Measurements from ENCODE around the gene TP63.

Gene TP63

DNA sequence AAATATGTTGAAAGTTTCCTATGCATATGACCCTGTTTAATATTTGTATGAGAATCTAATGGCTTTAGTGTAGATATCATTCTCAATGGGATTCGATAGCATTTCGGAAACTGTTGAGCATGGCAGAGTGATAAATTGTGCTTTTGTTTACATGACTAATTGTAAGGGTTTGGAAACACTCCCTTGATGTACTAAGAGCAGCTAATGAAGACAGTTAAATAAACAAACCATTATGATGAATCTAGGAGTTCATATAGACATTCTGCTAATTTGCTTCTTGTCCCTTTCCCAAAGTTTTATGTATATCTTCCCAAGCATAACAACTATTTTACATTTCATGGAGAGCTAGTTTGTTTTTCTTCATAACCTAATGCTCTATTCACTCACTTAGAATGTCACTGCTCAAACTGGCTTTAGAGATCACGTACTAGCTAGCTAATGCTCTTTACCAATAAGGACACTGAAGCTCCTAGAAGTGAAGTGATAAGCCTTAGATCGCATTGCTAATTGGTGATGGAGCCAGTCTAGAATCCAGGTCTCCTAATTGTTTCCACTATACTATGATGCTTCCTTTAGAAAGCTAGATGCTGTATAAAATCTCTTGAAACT, 140.8 kb downstream of the TP63 start:
- no peaks in the 10 kb centered on the region for H3K4me1 ChIP-seq (ENCODE audit: control insufficient read depth, insufficient read depth, low read depth, low read length)
- 15% methylated on average over 3 of the region's 4 CpGs for WGBS
- no peak overlapping the region for H2AFZ ChIP-seq (ENCODE audit: low read depth, low read length)
- no peak overlapping the region for H3K23ac ChIP-seq (ENCODE audit: low read length in 2 of 2)
- H3K27me3 ChIP-seq (ENCODE audit: control insufficient read depth in 1 of 2, insufficient read depth in 1 of 2, low read length in 2 of 2) = no peaks in the 10 kb centered on the region
- no peak overlapping the region for H3K4me2 ChIP-seq (ENCODE audit: low read length, poor library complexity, severe bottlenecking)
- peak overlapping the region in 1 of 2 experiments; percentile 63 for H3K4me3 ChIP-seq (ENCODE audit: insufficient read depth in 1 of 2, low read depth in 1 of 2, low read length in 2 of 2)
- H2BK120ac ChIP-seq (ENCODE audit: low read depth, low read length) = no peak overlapping the region
- H3K4ac ChIP-seq (ENCODE audit: low read depth in 1 of 2, low read length in 2 of 2) = no peak overlapping the region
- no peak overlapping the region for H2BK15ac ChIP-seq (ENCODE audit: low read depth, poor library complexity, severe bottlenecking)
- no peak overlapping the region for H4K91ac ChIP-seq (ENCODE audit: low read length)
- no peaks in the 10 kb centered on the region for H3K9me3 ChIP-seq (ENCODE audit: control insufficient read depth, low read length)
- H3K14ac ChIP-seq (ENCODE audit: low read length in 2 of 2) = no peak overlapping the region
- no peak overlapping the region for H4K8ac ChIP-seq (ENCODE audit: low read length)
- H3K79me1 ChIP-seq (replicated peaks; ENCODE audit: low read length, poor library complexity, severe bottlenecking) = no peaks in the 10 kb centered on the region
- no peak overlapping the region for H2BK5ac ChIP-seq (ENCODE audit: low read depth, low read length, poor library complexity, severe bottlenecking)
- peak overlapping the region; percentile 69 for H3K9ac ChIP-seq (ENCODE audit: low read length)
- no peak overlapping the region for H2AK5ac ChIP-seq (ENCODE audit: low read length, severe bottlenecking)
- peak; percentile 79 for DNase-seq
- H3K18ac ChIP-seq (ENCODE audit: low read depth in 1 of 2, low read length in 2 of 2) = no peak overlapping the region
- H2BK12ac ChIP-seq (ENCODE audit: low read length in 2 of 2) = no peak overlapping the region
- no peak overlapping the region for H3K27ac ChIP-seq (ENCODE audit: low read length, poor library complexity, severe bottlenecking)
- no peaks in the 10 kb centered on the region for H3K36me3 ChIP-seq (ENCODE audit: control insufficient read depth in 1 of 2, insufficient read depth in 2 of 2, low read depth in 1 of 2, low read length in 2 of 2)

DNA sequence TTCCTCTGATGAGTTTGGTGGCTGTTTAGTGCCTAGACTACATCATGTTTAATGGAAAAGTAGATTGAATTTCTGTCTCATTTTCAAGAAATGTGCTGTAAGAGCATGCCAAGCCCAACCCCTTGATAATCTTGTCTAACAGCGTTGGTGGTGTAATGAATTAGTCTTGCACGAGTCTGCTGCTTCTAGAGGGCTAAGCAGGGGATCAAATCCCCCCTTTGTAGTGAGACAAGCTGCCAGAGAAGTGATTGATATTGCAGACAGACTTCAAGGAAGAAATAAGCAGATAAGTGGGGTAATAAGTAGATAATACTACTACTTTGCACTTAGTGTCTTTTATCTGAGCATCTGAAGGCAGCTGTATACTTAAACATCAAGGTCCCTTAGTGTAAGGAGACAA, 141.4 kb downstream of the TP63 start:
- WGBS = 5% methylated on average over 2 of the region's 2 CpGs
- H3K9me3 ChIP-seq (ENCODE audit: control insufficient read depth, low read length) = no peaks in the 10 kb centered on the region
- H3K4me3 ChIP-seq (ENCODE audit: insufficient read depth in 1 of 2, low read depth in 1 of 2, low read length in 2 of 2) = peak overlapping the region in 1 of 2 experiments; percentile 63
- H2AK5ac ChIP-seq (ENCODE audit: low read length, severe bottlenecking) = no peak overlapping the region
- no peak overlapping the region for H2BK5ac ChIP-seq (ENCODE audit: low read depth, low read length, poor library complexity, severe bottlenecking)
- no peaks in the 10 kb centered on the region for H3K27me3 ChIP-seq (ENCODE audit: control insufficient read depth in 1 of 2, insufficient read depth in 1 of 2, low read length in 2 of 2)
- H3K4ac ChIP-seq (ENCODE audit: low read depth in 1 of 2, low read length in 2 of 2) = no peak overlapping the region
- H4K91ac ChIP-seq (ENCODE audit: low read length) = no peak overlapping the region
- H2BK15ac ChIP-seq (ENCODE audit: low read depth, poor library complexity, severe bottlenecking) = no peak overlapping the region
- H3K23ac ChIP-seq (ENCODE audit: low read length in 2 of 2) = no peak overlapping the region
- no peak overlapping the region for H2AFZ ChIP-seq (ENCODE audit: low read depth, low read length)
- no peaks in the 10 kb centered on the region for H3K4me1 ChIP-seq (ENCODE audit: control insufficient read depth, insufficient read depth, low read depth, low read length)
- no peak overlapping the region for H3K14ac ChIP-seq (ENCODE audit: low read length in 2 of 2)
- H3K9ac ChIP-seq (ENCODE audit: low read length) = peak overlapping the region; percentile 69
- H3K79me1 ChIP-seq (replicated peaks; ENCODE audit: low read length, poor library complexity, severe bottlenecking) = no peaks in the 10 kb centered on the region
- no peak overlapping the region for H3K27ac ChIP-seq (ENCODE audit: low read length, poor library complexity, severe bottlenecking)
- H2BK120ac ChIP-seq (ENCODE audit: low read depth, low read length) = no peak overlapping the region
- peak; percentile 75 for DNase-seq
- H3K4me2 ChIP-seq (ENCODE audit: low read length, poor library complexity, severe bottlenecking) = no peak overlapping the region
- no peaks in the 10 kb centered on the region for H3K36me3 ChIP-seq (ENCODE audit: control insufficient read depth in 1 of 2, insufficient read depth in 2 of 2, low read depth in 1 of 2, low read length in 2 of 2)
- H2BK12ac ChIP-seq (ENCODE audit: low read length in 2 of 2) = no peak overlapping the region
- no peak overlapping the region for H3K18ac ChIP-seq (ENCODE audit: low read depth in 1 of 2, low read length in 2 of 2)
- H4K8ac ChIP-seq (ENCODE audit: low read length) = no peak overlapping the region

DNA sequence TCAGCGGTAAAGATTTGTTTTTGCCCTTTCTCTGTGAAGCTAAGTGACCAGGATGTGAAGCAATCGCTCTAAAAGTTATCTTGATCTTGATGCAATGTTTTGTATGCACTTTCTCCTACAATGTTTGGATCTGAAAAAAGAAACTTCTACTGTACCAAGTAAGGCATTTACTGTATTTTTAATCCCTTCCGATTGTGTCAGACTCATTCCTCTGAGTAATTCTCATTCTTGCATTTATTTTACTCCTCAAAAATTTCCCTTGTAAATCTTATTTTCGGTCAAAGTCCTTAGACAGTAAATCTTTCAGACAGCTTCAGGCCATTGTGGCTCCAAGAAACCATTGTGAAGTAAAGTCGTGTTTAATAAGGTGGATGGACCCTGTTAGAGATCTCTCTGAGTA, 141.9 kb downstream of the TP63 start:
- peak; percentile 84 for DNase-seq
- Histone ChIP-seq H3K4me2 (ENCODE audit: low read length, poor library complexity, severe bottlenecking) (no peak overlapping the region), H3K4me3 (ENCODE audit: insufficient read depth in 1 of 2, low read depth in 1 of 2, low read length in 2 of 2) (peak overlapping the region in 1 of 2 experiments; percentile 63), H2BK120ac (ENCODE audit: low read depth, low read length) (no peak overlapping the region), H3K79me1 (replicated peaks; ENCODE audit: low read length, poor library complexity, severe bottlenecking) (no peaks in the 10 kb centered on the region), H3K27me3 (ENCODE audit: control insufficient read depth in 1 of 2, insufficient read depth in 1 of 2, low read length in 2 of 2) (no peaks in the 10 kb centered on the region), H3K18ac (ENCODE audit: low read depth in 1 of 2, low read length in 2 of 2) (no peak overlapping the region), H2AK5ac (ENCODE audit: low read length, severe bottlenecking) (no peak overlapping the region), H3K36me3 (ENCODE audit: control insufficient read depth in 1 of 2, insufficient read depth in 2 of 2, low read depth in 1 of 2, low read length in 2 of 2) (no peaks in the 10 kb centered on the region), H3K27ac (ENCODE audit: low read length, poor library complexity, severe bottlenecking) (no peak overlapping the region), H2AFZ (ENCODE audit: low read depth, low read length) (no peak overlapping the region), H4K8ac (ENCODE audit: low read length) (no peak overlapping the region), H3K4ac (ENCODE audit: low read depth in 1 of 2, low read length in 2 of 2) (no peak overlapping the region), H4K91ac (ENCODE audit: low read length) (no peak overlapping the region), H2BK12ac (ENCODE audit: low read length in 2 of 2) (no peak overlapping the region), H3K4me1 (ENCODE audit: control insufficient read depth, insufficient read depth, low read depth, low read length) (no peaks in the 10 kb centered on the region), H2BK15ac (ENCODE audit: low read depth, poor library complexity, severe bottlenecking) (no peak overlapping the region), H3K9me3 (ENCODE audit: control insufficient read depth, low read length) (no peaks in the 10 kb centered on the region), H2BK5ac (ENCODE audit: low read depth, low read length, poor library complexity, severe bottlenecking) (no peak overlapping the region), H3K23ac (ENCODE audit: low read length in 2 of 2) (no peak overlapping the region), H3K9ac (ENCODE audit: low read length) (peak overlapping the region; percentile 69), H3K14ac (ENCODE audit: low read length in 2 of 2) (no peak overlapping the region)
- WGBS = 21% methylated on average over 3 of the region's 5 CpGs

DNA sequence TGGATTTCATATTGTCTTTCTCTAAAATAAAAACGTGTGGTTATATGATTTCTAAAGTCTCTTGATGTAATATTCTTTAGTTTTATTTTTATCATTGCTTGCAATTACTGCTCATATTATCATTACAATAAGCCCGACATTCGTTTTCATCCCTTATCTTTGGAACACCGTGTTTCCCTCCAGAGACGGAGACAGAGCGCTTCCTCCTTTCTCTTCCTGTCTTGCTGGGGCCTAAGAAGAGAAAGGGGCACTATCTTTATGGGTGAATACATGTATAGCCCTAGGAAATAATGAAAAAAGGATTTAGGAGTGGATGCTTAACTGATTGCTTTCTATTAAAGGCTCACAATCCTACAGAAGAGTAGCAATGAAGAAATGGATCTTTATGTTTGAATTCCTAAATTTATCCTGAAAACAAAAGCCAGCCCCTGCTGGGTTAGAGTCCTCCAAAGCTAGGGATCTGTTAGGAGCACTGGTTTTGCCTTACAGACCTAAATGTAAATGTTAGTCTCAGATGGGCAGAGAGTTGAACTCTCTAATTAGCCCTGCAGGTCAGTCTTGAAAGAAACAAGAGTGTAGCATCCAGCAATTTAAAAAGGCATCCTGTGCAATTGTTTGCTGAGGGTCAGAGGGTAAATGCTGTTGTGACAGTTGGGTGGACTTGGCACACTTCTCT, 145.1 kb downstream of the TP63 start:
- H3K9me3 ChIP-seq (ENCODE audit: control insufficient read depth, low read length) = no peaks in the 10 kb centered on the region
- no peak for DNase-seq
- H3K36me3 ChIP-seq (ENCODE audit: control insufficient read depth in 1 of 2, insufficient read depth in 2 of 2, low read depth in 1 of 2, low read length in 2 of 2) = no peaks in the 10 kb centered on the region
- no peak overlapping the region for H2BK15ac ChIP-seq (ENCODE audit: low read depth, poor library complexity, severe bottlenecking)
- no peak overlapping the region for H3K9ac ChIP-seq (ENCODE audit: low read length)
- 54% methylated on average over 5 of the region's 6 CpGs for WGBS
- H3K23ac ChIP-seq (ENCODE audit: low read length in 2 of 2) = no peak overlapping the region
- no peak overlapping the region for H3K27ac ChIP-seq (ENCODE audit: low read length, poor library complexity, severe bottlenecking)
- H3K14ac ChIP-seq (ENCODE audit: low read length in 2 of 2) = no peak overlapping the region
- no peak overlapping the region for H2BK120ac ChIP-seq (ENCODE audit: low read depth, low read length)
- H3K79me1 ChIP-seq (replicated peaks; ENCODE audit: low read length, poor library complexity, severe bottlenecking) = no peaks in the 10 kb centered on the region
- H3K18ac ChIP-seq (ENCODE audit: low read depth in 1 of 2, low read length in 2 of 2) = no peak overlapping the region
- H2BK12ac ChIP-seq (ENCODE audit: low read length in 2 of 2) = no peak overlapping the region
- H3K27me3 ChIP-seq (ENCODE audit: control insufficient read depth in 1 of 2, insufficient read depth in 1 of 2, low read length in 2 of 2) = no peaks in the 10 kb centered on the region
- H3K4me3 ChIP-seq (ENCODE audit: insufficient read depth in 1 of 2, low read depth in 1 of 2, low read length in 2 of 2) = no peak overlapping the region
- no peak overlapping the region for H4K8ac ChIP-seq (ENCODE audit: low read length)
- H2AFZ ChIP-seq (ENCODE audit: low read depth, low read length) = no peak overlapping the region
- no peak overlapping the region for H3K4me2 ChIP-seq (ENCODE audit: low read length, poor library complexity, severe bottlenecking)
- no peak overlapping the region for H2AK5ac ChIP-seq (ENCODE audit: low read length, severe bottlenecking)
- no peak overlapping the region for H3K4ac ChIP-seq (ENCODE audit: low read depth in 1 of 2, low read length in 2 of 2)
- no peaks in the 10 kb centered on the region for H3K4me1 ChIP-seq (ENCODE audit: control insufficient read depth, insufficient read depth, low read depth, low read length)
- no peak overlapping the region for H4K91ac ChIP-seq (ENCODE audit: low read length)
- H2BK5ac ChIP-seq (ENCODE audit: low read depth, low read length, poor library complexity, severe bottlenecking) = no peak overlapping the region
